ENCODE measurements around the gene PRKCG.
"Not testable (repeated sequence)": the region's sequence is repeated elsewhere in the genome, so short reads cannot be mapped to it uniquely, and the experiment has no call there.

Gene PRKCG

DNA sequence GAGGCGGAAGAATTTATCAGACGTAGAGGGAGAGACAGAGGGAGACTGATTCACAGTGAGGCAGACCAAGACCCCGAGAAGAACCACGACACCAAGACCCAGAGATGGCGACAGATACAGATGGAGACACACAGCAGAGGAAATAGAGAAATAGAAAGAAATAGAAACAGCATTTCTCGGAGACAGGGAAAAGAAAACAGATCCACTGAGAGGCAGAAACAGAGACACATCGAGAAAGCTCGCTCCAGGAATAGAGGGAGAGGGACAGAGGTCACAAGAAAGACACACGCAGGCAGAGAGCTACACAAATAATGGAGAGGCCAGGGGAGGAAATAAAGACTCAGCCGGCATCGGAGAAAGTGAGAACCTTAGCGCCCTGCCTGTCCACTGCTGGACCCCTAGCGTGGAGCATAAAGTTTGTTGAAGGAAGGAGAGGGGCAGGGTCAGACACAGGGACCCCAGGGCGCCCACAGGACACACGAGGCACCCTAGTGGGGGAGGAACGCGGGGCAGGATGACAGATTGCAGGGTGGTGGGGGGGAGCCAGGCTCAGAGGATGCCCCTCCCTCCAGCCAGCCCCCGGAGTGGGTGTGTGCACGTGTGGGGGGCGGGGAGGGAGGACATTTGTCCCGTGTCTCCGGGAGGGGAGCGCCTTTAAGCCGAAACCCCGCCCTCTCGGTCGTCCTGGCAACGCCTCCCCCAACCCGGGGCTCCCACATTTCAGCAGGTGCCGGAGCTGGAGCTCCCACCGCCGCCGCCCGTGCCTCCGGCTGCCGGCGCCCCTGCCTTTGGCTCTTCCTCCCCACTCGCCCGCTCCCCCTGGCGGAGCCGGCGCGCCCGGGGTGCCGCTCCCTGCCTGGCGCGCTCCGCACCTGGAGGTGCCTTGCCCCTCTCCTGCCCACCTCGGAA, at the start of gene PRKCG:
TSS of gene PRKCG (plus strand) at position 716 of the 909 bp plus-strand sequence. CDS start 298 bp downstream, outside the sequence.
- no peak for DNase-seq

GRCh38 chr19:53832861-53833260, 49.1 kb upstream of the PRKCG start:
- Mint-ChIP-seq H3K4me1 (peaks cover 2 to 14% of the 10 kb centered on the region in 2 donors), H3K27me3 (peaks cover 54 to 55% of the 10 kb centered on the region in 2 donors)
- not testable (repeated sequence) for H3K36me3 Mint-ChIP-seq; DNase-seq; ATAC-seq (replicated peaks); H3K9me3 Mint-ChIP-seq; H3K27ac Mint-ChIP-seq; H3K4me3 Mint-ChIP-seq

More for the DNA sequence above, at the start of gene PRKCG:
- peaks cover 23 to 34% of the 10 kb centered on the region in 2 donors for H3K27me3 Mint-ChIP-seq
- peak in 1 of 2 donors; percentile 21 for ATAC-seq (replicated peaks)
- H3K4me1 Mint-ChIP-seq = peaks cover 20 to 29% of the 10 kb centered on the region in 2 donors
- H3K4me3 Mint-ChIP-seq = peak within 1 kb of the TSS; percentile 40 to 42
- H3K36me3 Mint-ChIP-seq = peaks cover 5% of the 10 kb centered on the region in 2 donors
- no peak within 1 kb of the TSS for H3K27ac Mint-ChIP-seq
- no peaks in the 10 kb centered on the region for H3K9me3 Mint-ChIP-seq

DNA sequence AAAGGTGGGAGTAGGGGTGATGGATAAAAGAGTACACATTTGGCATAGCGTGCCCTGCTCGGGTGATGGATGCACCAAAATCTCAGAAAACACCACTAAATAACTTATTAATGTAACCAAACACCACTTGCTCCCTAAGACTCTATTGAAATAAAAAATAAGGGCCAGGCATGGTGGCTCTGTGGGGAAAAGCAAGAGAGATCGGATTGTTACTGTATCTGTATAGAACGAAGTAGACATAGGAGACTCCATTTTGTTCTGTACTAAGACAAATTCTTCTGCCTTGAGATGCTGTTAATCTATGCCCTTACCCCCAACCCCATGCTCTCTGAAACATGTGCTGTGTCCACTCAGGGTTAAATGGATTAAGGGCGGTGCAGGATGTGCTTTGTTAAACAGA, 43.6 kb upstream of the PRKCG start:
- not testable (repeated sequence) for H3K36me3 Mint-ChIP-seq; H3K4me3 Mint-ChIP-seq; DNase-seq; H3K27ac Mint-ChIP-seq; H3K9me3 Mint-ChIP-seq; ATAC-seq (replicated peaks)
- H3K4me1 Mint-ChIP-seq = peaks cover 2 to 13% of the 10 kb centered on the region in 2 donors
- peaks cover 22 to 26% of the 10 kb centered on the region in 2 donors for H3K27me3 Mint-ChIP-seq

DNA sequence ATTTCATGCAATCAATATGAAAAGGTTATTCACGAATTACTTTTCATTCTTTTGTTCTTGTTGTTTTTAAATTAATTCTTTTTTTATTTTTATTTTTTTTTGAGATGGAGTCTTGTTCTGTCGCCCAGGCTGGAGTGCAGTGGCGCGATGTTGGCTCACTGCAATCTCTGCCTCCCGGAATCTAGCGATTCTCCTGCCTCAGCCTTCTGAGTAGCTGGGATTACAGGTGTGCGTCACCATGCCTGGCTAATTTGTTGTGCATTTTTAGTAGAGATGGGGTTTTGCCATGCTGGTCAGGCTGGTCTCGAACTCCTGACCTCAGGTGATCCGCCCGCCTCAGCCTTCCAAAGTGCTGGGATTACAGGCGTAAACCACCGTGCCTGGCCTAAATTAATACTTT, 41.8 kb upstream of the PRKCG start:
- not testable (repeated sequence) for H3K27ac Mint-ChIP-seq; H3K9me3 Mint-ChIP-seq; ATAC-seq (replicated peaks); DNase-seq; H3K4me3 Mint-ChIP-seq; H3K36me3 Mint-ChIP-seq
- Mint-ChIP-seq H3K4me1 (peaks cover 2 to 13% of the 10 kb centered on the region in 2 donors), H3K27me3 (peaks cover 10% of the 10 kb centered on the region in 2 donors)

DNA sequence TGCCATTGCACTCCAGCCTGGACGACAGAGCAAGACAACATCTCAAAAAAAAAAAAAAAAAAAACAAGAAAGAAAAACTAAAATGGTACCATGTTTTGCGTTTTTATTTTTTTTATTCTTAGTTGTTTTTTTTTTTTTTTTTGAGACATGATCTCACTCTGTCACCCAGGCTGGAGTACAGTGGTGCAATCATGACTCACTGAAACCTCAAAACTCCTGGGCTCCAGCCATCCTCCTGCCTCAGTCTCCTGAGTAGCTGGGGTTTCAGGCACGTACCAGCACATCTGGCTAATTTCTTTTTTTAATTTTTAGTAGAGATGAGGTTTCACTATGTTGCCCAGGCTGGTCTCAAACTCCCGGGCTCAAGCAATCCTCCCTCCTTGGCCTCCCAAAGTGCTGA, 41.1 kb upstream of the PRKCG start:
- not testable (repeated sequence) for H3K27ac Mint-ChIP-seq; H3K4me3 Mint-ChIP-seq; H3K9me3 Mint-ChIP-seq; DNase-seq; H3K36me3 Mint-ChIP-seq; ATAC-seq (replicated peaks)
- peaks cover 2 to 13% of the 10 kb centered on the region in 2 donors for H3K4me1 Mint-ChIP-seq
- H3K27me3 Mint-ChIP-seq = peaks cover 10 to 14% of the 10 kb centered on the region in 2 donors

DNA sequence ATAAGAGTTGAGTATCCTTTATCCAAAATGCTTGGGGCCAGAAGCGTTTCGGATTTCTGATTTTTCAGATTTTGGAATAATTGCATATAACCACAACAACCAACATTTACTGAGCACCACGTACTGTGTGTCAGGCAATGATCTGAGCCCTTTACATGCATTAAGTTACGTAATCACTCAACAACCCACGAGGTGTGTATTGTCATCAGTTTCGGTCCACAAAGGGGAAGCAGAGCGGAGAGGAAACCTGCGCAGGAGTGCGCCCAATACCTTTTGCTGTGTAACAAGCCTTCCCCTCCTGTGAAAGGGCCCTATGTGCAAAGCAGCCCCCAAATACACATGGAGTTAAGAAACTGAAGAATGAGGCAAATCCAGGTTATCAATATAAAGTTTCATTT, 37.1 kb upstream of the PRKCG start:
- no peaks in the 10 kb centered on the region for H3K36me3 Mint-ChIP-seq
- H3K9me3 Mint-ChIP-seq = no peaks in the 10 kb centered on the region
- peaks cover 23 to 26% of the 10 kb centered on the region in 2 donors for H3K27me3 Mint-ChIP-seq
- DNase-seq = no peak
- ATAC-seq (replicated peaks) = no peak
- H3K4me1 Mint-ChIP-seq = peaks cover 5 to 13% of the 10 kb centered on the region in 2 donors
- H3K27ac Mint-ChIP-seq = no peak overlapping the region
- H3K4me3 Mint-ChIP-seq = no peak overlapping the region

DNA sequence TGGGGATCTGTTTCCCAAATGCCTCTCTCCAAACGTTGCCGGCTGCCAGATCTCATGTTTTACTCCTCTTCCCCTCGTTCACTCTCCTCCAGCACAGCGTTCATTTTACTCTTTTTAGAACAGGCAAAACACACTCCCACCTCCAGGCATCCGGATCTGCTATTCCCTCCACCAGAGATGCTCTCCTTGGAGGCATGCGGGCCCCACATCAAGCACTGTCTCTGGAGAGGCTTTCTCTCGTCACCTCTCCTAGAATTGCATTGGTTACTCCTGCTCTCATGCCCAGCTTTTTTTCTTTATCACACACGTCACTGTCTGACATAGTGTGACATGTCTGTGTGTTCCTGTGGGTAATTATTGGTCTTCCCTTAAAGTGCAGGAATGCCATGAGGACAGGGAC, 34.4 kb upstream of the PRKCG start:
- no peak overlapping the region for H3K27ac Mint-ChIP-seq
- peaks cover 9 to 11% of the 10 kb centered on the region in 2 donors for H3K4me1 Mint-ChIP-seq
- peaks cover 29 to 41% of the 10 kb centered on the region in 2 donors for H3K27me3 Mint-ChIP-seq
- no peaks in the 10 kb centered on the region for H3K9me3 Mint-ChIP-seq
- no peak overlapping the region for H3K4me3 Mint-ChIP-seq
- no peaks in the 10 kb centered on the region for H3K36me3 Mint-ChIP-seq
- DNase-seq (no peak), ATAC-seq (replicated peaks) (no peak)

DNA sequence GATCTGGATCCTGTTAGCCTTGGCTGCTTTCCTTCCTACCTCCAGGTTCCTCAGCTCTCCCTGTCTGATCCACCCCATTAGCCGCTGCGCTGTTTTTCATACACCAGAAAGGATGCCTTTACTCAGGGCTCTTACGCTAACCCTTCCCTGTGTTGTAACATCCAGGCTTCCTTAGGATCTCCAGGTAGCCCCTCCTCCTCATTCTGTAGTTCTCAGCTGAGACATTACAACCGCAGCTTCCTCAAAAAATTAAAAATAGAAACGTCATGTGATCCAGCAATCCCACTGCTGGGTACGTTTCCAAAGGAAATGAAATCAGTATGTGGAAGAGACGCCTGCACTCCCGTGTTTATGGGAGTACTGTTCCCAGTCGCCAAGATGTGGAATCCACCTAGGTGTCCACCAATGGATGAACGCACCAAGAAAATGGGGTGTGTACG, 32.7 kb upstream of the PRKCG start:
- no peak for DNase-seq
- no peak overlapping the region for H3K27ac Mint-ChIP-seq

GRCh38 chr19:53853707-53854106, 28.3 kb upstream of the PRKCG start:
- H3K27me3 Mint-ChIP-seq = peaks cover 28 to 36% of the 10 kb centered on the region in 2 donors
- no peak overlapping the region for H3K4me3 Mint-ChIP-seq
- no peaks in the 10 kb centered on the region for H3K9me3 Mint-ChIP-seq
- no peak overlapping the region for H3K27ac Mint-ChIP-seq
- DNase-seq (no peak), ATAC-seq (replicated peaks) (peak in 1 of 2 donors; percentile 35)
- no peaks in the 10 kb centered on the region for H3K36me3 Mint-ChIP-seq
- peaks cover 12 to 13% of the 10 kb centered on the region in 2 donors for H3K4me1 Mint-ChIP-seq

More for the DNA sequence above, 32.7 kb upstream of the PRKCG start:
- peaks cover 33 to 46% of the 10 kb centered on the region in 2 donors for H3K27me3 Mint-ChIP-seq
- H3K4me3 Mint-ChIP-seq = no peak overlapping the region
- no peaks in the 10 kb centered on the region for H3K36me3 Mint-ChIP-seq
- H3K9me3 Mint-ChIP-seq = no peaks in the 10 kb centered on the region
- peaks cover 12 to 13% of the 10 kb centered on the region in 2 donors for H3K4me1 Mint-ChIP-seq
- ATAC-seq (replicated peaks) = no peak

GRCh38 chr19:53864308-53864836, 17.6 kb upstream of the PRKCG start:
- no peaks in the 10 kb centered on the region for H3K9me3 Mint-ChIP-seq
- no peak for DNase-seq
- H3K36me3 Mint-ChIP-seq = peaks cover 2 to 7% of the 10 kb centered on the region in 2 donors
- peaks cover 18 to 31% of the 10 kb centered on the region in 2 donors for H3K4me1 Mint-ChIP-seq
- H3K27ac Mint-ChIP-seq = no peak overlapping the region
- no peak for ATAC-seq (replicated peaks)
- H3K4me3 Mint-ChIP-seq = no peak overlapping the region
- H3K27me3 Mint-ChIP-seq = no peaks in the 10 kb centered on the region

DNA sequence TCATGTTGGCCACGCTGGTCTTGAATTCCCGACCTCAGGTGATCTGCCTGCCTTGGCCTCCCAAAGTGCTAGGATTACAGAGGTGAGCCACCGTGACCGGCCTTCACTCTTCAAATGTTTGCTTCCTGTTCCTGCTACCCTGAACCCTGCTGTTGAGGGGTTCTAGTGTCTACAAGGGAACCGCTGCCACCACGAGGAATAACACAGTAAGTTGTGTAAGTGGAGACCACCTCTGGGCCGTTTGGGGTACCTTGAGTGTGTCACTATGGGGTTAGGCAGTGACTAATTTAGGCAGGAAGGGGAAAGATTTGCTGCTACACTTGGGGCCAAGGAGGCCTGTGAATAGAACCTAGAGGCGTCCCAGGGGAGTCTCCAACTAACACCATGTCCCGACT, 16.5 kb upstream of the PRKCG start:
- Mint-ChIP-seq H3K4me1 (peaks cover 19 to 33% of the 10 kb centered on the region in 2 donors), H3K4me3 (peak overlapping the region; percentile 98 to 100), H3K27me3 (no peaks in the 10 kb centered on the region), H3K9me3 (no peaks in the 10 kb centered on the region), H3K36me3 (peaks cover 2 to 9% of the 10 kb centered on the region in 2 donors), H3K27ac (peak overlapping the region; percentile 91)
- ATAC-seq (replicated peaks) (no peak), DNase-seq (no peak)

DNA sequence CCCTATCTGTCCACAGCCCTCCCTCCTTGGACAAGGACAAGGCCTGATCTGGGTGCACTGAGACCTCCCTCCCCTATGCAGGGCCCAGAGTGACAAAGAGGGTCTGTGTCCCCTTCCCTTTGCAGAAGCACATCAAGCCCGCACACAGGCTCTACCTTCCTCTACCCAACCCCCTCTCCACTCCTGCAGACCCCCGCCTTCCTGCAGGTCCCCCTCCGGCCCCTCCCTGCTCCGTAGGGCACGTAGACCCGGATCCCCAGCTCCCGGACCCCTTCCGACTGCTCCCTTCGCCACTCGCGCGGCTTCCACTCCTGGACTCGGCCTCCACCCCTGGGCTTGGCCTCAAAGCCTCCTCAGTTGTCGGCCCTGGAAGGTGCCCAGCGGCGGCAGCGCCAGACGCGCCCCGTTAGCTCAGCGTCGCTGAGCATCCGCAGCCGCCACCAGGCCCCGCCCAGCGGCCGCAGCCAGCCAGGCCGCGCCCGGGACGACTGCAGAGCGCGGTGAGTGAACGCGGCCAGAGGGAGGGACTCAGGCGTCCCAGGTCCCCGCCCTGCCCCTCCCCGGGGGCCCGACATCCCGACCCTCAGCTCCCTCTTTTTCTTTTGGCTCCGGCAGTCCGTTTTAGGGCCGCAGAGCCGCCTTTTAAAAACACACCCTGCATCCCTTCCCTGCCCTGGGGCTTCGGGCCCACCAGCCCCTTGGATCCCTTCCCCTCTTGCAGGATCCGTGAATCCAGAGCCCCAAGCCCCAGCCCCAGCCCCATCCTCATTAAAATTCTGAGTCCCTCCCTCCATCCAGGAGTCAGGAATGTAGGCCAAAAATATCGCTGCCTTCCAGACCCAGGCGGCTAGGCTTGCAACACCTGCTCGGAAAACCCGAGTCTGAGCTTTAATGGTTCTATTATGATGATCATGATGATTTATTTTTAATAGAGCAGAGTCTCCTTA, 15.8 kb upstream of the PRKCG start:
- ATAC-seq (replicated peaks) = peak; percentile 26 to 35

DNA sequence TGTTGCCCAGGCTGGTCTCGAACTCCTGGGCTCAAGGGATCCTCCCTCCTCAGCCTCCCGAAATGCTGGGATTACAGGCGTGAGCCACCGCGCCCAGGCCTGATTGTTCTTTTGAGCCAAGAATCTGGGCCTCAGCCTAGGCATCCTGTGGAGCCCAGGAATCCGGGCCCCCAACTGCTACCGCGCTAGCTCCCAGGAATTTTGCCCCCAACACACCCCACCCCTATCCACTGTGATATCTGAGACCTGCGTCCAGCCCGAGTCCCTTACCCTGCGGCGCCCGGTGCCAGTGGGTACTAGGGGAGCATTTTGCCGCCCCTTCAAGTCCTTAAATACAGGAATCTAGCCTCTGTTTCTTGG, 15.2 kb upstream of the PRKCG start:
- peaks cover 7 to 19% of the 10 kb centered on the region in 2 donors for H3K36me3 Mint-ChIP-seq
- no peaks in the 10 kb centered on the region for H3K27me3 Mint-ChIP-seq
- peak overlapping the region; percentile 98 to 100 for H3K4me3 Mint-ChIP-seq
- DNase-seq (no peak), ATAC-seq (replicated peaks) (no peak)
- H3K27ac Mint-ChIP-seq = peak overlapping the region; percentile 98
- H3K4me1 Mint-ChIP-seq = peaks cover 30 to 46% of the 10 kb centered on the region in 2 donors
- no peaks in the 10 kb centered on the region for H3K9me3 Mint-ChIP-seq

More for the DNA sequence above, 15.8 kb upstream of the PRKCG start:
- Mint-ChIP-seq H3K9me3 (no peaks in the 10 kb centered on the region), H3K36me3 (peaks cover 4 to 13% of the 10 kb centered on the region in 2 donors), H3K4me1 (peaks cover 25 to 40% of the 10 kb centered on the region in 2 donors), H3K27me3 (no peaks in the 10 kb centered on the region), H3K4me3 (peak overlapping the region; percentile 98 to 100), H3K27ac (peak overlapping the region; percentile 98)
- DNase-seq = no peak
